DMS 273 treated with DMSO at 0.1 percent for 48 hours (cell line): ENCODE results near the gene RASSF3.

Experiments
- DNase-seq: peaks from one replicate; lab custom pipeline; 2025; lab: John Stamatoyannopoulos, UW

Gene RASSF3

GRCh38 chr12:64691227-64691794, 81.0 kb downstream of the RASSF3 start:
- no peak for DNase-seq

DNA sequence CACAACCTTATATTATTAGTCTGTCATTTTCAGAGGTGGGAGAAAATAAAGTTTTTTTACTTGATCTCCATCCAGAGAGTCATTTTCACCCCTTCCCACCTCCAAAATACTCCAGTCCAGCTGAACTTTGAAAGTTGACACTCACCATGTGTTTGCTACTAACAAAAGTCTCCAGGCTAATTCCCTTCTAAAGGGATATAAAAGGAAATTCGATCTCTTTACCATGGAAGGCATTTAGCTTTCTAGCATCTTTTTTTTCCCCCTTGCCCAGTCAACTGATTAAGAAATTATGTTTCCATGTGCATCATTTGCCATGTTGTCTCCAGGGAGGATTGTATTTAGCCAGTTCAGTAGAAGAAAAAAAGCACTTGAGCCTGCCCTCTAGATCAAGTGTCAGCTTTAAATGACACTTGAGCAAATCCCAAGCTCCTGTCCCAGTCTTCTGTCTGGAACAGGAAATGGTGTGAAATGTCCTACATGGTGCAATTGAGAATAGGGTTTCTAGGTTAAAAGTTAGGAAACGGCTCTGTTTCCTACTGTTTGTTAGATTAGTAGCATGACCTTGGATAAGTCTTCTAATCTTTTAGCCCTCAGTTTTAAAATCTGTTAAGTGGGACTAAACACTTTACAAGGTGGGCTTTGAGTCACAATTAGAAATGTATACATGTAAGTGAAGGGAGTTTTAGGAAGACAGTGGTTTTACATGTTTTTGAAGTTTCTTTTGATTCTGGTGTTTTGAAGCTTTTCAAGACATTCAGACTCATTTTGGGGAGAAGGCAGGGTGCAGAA, 81.7 kb downstream of the RASSF3 start:
- DNase-seq, result peak; percentile 37

- DNase-seq, result no peak
These were observed 84.1 kb downstream of the RASSF3 start for GRCh38 chr12:64694130-64695040.

DNA sequence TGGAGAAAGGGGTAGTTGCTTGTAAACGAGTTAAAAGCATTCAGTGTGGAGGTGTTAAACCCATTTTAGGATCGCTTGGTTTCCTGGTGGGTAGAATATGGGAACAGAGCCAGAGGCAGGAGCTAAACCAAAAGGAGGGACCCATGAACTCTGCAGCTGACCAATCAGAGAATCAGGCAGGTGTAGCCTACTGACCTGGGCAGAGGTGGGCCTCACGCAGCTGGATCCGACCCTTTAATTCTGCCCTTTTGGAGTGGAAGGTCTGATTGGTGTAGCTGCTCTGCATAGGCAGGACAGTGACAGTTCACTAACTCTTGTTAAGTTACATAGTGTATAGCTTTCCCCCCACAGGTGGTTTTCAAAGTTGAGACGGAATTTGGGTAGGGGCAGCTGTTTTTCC, 85.3 kb downstream of the RASSF3 start:
- no peak for DNase-seq

DNA sequence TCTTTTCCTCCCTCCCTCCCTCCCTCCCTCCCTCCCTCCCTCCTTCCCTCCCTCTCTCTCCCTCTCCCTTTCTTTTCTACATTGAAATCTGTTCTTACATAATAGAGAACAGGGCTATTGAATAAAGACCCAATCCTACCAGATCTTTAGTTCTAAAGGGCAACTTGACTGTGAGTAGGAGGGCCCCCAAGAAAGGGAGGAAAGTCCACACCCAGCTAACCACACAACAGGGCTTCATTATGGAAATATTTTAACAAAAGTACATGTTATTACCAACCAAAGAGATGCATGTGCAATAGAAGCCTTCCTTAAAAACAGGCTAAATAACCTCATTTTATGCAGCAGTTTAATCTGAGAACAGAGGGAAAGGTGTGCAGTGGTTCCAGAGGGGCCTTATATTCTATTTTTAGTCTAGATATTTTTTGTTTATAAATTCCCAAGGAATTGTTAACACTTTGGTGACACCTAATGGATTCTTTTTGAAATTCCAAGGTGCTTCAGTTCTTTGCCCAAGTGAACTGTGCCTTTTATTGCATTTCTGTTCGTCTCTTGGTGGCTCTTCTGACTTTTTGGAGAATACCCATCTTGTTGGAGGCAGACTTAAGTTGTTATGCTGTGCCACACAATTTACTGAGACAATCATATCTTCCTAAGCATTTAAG, 85.9 kb downstream of the RASSF3 start:
- DNase-seq, result no peak

DNA sequence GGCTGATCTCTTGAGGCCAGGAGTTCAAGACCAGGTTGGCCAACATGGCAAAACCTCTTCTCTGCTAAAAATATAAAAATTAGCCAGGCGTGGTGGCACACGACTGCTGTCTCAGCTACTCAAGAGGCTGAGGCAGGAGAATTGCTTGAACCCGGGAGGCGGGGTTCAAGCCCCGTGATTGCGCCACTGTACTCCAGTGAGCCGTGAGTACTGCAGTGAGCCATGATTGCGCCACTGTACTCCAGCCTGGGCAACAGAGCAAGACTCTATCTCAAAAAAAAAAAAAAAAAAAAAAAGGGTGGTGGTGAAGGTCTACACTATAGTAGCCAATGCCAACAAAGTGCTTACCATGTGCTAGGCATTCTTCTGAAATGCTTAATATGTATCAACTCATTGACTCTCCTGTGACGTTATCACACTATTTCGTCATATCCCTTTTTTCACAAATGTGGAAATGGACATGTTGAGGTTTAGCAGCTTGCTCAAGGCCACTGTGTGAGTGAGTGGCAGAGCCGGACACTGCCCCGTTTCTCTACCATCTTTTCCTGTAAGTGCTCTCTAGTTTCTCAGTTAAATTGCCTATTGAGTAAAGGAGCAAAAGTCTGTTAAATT, 89.3 kb downstream of the RASSF3 start:
- no peak for DNase-seq

- DNase-seq, result no peak
These were observed 90.2 kb downstream of the RASSF3 start for GRCh38 chr12:64700532-64700931.

DNA sequence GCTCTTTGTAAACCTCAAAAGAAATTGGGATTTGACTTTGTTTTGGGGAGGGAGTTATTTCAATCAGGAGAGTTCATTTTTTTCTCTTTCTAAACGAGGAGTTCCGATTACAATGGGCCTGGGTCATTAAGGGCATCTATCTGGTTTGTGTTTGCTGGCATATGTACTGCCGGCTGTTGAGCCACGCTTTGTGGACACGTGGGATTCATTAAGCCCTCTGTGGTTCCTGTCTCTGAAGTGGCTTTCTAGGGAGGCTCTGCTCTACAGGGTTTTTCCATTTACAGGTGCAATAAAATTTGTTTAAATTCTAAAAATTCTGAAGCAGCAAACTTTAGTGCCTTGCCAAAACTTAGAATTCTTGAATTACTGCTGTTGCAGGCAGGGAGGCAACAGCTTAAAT, 91.0 kb downstream of the RASSF3 start:
- no peak for DNase-seq

DNA sequence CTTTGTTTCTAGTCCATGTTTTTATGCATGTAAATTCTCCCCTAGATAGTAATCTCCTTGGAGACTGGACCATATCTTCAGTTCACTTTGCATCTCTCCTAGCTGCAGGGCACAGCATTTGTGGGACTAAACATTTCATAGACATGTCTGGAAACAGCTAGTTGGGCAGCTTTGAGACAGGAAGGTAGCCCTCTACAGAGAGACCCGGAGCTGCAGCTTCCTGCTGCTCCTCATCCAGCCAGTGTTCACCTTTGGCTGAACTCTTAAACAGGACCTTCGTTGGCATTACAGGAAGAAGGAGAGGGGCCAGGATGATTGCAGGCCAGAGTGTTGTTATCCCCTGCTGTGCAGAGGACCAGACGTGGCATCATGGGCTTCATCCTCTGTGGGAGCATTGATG, 96.0 kb downstream of the RASSF3 start:
- no peak for DNase-seq

DNA sequence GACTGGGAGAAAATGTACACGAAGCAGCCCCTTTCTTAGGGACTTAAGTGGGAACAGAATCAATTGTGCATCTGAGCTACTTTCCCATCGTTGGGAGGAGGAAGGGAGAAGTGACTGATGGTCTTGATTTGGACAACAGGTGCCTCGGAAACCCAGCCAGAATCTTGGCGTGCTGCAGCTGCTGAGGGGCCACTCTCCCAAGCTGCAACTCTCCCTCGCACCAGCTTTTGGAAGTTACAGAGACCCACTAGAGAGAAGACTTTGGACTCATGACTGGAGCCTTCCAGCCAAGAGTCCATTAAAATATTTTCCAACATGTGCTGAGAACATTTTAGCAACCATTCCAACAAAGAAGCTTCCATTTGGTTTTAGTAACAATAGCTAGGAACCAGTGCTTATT, 96.6 kb downstream of the RASSF3 start:
- no peak for DNase-seq

GRCh38 chr12:64707362-64707761, 97.1 kb downstream of the RASSF3 start:
- no peak for DNase-seq

DNA sequence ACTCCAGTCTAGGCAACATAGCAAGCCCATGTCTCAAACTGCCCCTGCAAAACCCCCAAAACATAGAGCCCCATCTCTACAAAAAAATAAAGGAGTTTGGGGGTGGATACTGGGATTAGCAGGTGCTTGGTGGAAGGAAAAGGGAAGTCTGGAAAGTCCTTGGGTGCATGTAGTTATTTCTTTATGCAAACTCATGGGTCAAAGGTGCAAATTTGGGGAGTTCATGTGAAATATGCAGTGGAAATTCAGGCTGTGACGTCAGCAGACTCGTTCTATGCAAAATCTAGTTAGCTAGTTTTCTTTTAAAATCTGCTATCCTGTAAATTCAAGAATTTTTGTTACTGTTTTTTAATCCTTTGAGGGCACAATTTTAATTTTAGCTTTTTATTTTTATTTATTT, 97.6 kb downstream of the RASSF3 start:
- DNase-seq, result no peak

DNA sequence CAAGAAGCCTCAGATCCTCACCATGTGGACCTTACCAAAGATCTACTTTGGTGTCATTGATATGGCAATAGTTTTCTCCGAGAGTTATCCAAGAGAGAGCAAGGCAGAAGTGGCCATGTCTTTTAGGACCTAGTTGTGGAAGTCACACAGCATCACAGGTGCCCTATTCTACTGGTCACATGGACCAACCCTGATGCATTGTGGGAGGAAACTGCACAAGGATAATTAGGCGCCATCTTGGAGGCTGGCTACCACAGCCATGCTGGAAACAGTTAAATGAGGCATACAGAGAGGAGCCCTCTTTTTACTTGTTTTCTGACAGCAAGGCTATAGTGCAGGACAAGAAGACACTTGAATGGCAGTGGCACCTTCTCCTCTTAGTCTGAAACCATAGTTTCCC, 99.1 kb downstream of the RASSF3 start:
- DNase-seq, result no peak

GRCh38 chr12:64713376-64713775, 103.1 kb downstream of the RASSF3 start:
- no peak for DNase-seq

DNA sequence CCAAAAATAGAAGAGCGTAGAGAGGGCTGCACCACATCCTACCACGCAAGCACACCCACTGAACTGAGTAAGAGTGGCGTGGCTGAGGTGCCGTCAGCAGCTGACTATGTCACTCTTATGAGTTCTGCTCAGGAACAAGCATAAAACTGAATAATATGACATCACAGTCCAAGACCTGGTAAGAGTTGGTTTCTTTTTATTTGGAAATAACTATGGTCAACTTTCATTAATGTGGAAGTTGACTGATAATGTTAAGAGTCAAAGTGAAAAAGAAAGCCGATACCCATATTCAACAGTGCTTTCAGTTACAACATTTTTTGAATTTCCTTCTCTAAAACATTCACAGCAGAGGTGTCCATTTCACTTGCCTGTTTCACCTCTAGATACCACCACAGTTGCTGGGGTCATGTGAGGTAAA, 104.3 kb downstream of the RASSF3 start:
- no peak for DNase-seq

DNA sequence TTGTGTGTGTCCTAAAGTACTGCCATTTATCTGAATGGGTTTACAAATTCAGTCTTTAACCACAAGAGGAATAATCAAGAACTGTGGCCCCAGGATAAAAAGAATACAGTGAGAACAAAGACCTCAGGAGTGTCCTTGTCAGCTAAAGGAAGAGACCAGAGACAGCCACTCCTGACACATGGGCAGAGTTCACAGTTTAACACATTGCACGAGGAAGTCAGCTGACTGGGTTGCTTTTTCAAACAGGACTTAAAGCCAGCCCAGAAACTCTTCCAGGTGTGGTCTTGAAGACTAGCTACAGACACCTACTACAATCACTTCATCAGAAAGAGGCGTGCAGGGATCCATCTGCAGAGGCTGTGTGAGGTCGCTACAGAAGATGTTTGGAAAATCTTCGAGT, 106.1 kb downstream of the RASSF3 start:
- no peak for DNase-seq

GRCh38 chr12:64716839-64717455, 106.7 kb downstream of the RASSF3 start:
- DNase-seq, result no peak

GRCh38 chr12:64718649-64719048, 108.4 kb downstream of the RASSF3 start:
- no peak for DNase-seq

DNA sequence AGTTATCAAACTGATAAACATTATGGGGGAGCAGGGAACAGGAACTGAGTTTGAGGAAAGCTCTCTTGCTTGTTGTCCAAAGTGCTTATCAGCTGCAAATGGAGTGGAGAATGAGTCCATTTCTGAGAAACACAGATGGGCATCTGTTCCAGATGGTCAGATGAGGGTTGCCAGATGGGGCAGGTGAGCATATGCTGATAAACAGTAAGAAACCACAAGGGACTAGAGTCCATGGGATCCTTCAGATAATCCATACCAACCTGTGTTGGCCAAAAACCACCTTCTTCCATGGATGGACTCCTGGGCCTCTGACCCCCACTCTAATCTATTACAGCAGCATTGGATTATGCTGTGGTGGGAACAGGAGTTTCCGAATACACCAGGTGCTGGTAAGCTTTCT, 110.6 kb downstream of the RASSF3 start:
- DNase-seq, result peak; percentile 34

DNA sequence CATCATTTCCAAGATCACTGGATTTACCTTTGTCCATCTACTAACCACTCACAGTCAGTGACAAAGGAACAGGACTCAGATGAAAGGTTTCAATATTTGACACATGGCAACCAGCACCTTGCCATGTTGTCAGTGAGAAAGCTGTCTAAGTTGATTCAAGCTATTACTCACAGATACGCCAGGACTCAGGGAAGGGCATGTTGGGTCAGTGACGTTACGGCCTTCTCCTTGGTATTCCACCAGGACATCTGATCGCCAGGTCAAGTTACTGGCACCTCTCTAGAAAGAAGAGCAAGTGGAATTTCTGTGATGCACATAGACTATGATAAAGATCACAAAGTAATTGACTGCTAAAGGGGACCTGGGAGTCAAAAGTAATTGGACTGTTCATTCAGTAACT, 112.5 kb downstream of the RASSF3 start:
- DNase-seq, result no peak

- no peak for DNase-seq
These were observed 113.3 kb downstream of the RASSF3 start for GRCh38 chr12:64723630-64724029.
